SK-N-SH treated with all-trans-retinoic acid at 6 μM for 48 hours (cell line): ENCODE results near the gene GNG11.

ENCODE experiments used
- ATAC-seq: fragments of 200-7000 bp; cut with Tn5 transposase; 3 replicates; pipeline ENCODE4 v1.9.1; 2020; ENCODE audit warnings: mild to moderate bottlenecking, moderate library complexity
- ARNTL ChIP-seq: fragments of 450-650 bp; formaldehyde crosslinking; IDR thresholded peaks from 2 replicates; pipeline ENCODE4 v1.5.0; 2020; ENCODE audit warnings: low read depth, mild to moderate bottlenecking, moderate library complexity, borderline replicate concordance
- BACH2 ChIP-seq: fragments of 250-450 bp; sonication (Bioruptor Pico); IDR thresholded peaks from 2 replicates; pipeline ENCODE4 v1.9.0; 2021; ENCODE audit warnings: mild to moderate bottlenecking, borderline replicate concordance
- CREB5 ChIP-seq: fragments of 250-450 bp; sonication (Bioruptor Pico); IDR thresholded peaks from 2 replicates; pipeline ENCODE4 v1.5.1; 2020; ENCODE audit warnings: low read depth, mild to moderate bottlenecking, moderate library complexity
- CSDC2 ChIP-seq: fragments of 250-450 bp; sonication (Bioruptor Pico); IDR thresholded peaks from 2 replicates; pipeline ENCODE4 v1.5.0; 2020; ENCODE audit warnings: mild to moderate bottlenecking, moderate library complexity
- CSRNP3 ChIP-seq: fragments of 250-450 bp; sonication (Bioruptor Pico); IDR thresholded peaks from 2 replicates; pipeline ENCODE4 v1.5.1; 2021; ENCODE audit warnings: mild to moderate bottlenecking, moderate library complexity
- ESRRG ChIP-seq: fragments of 250-450 bp; sonication (Bioruptor Pico); IDR thresholded peaks from 2 replicates; pipeline ENCODE4 v1.6.1; 2021; ENCODE audit warnings: mild to moderate bottlenecking
- GLIS3 ChIP-seq: fragments of 250-450 bp; sonication (Bioruptor Pico); IDR thresholded peaks from 2 replicates; pipeline ENCODE4 v1.5.0; 2020; ENCODE audit warnings: mild to moderate bottlenecking, moderate library complexity
- ISL1 ChIP-seq: fragments of 250-450 bp; sonication (Bioruptor Pico); IDR thresholded peaks from 2 replicates; pipeline ENCODE4 v2.1.2; 2022; ENCODE audit warnings: mild to moderate bottlenecking, moderate library complexity
- OSR1 ChIP-seq: fragments of 250-450 bp; sonication (Bioruptor Pico); IDR thresholded peaks from 2 replicates; pipeline ENCODE4 v1.8.0; 2022; ENCODE audit warnings: moderate library complexity, mild to moderate bottlenecking, inconsistent platforms
- PATZ1 ChIP-seq: fragments of 250-450 bp; sonication (Bioruptor Pico); IDR thresholded peaks from 2 replicates; pipeline ENCODE4 v1.8.0; 2020; ENCODE audit warnings: mild to moderate bottlenecking, moderate library complexity, borderline replicate concordance
- PPARA ChIP-seq: fragments of 250-450 bp; sonication (Bioruptor Pico); IDR thresholded peaks from 2 replicates; pipeline ENCODE4 v1.5.0; 2020; ENCODE audit warnings: mild to moderate bottlenecking, borderline replicate concordance
- RARB ChIP-seq: fragments of 250-450 bp; sonication (Bioruptor Pico); IDR thresholded peaks from 2 replicates; pipeline ENCODE4 v1.8.0; 2021; ENCODE audit warnings: mild to moderate bottlenecking, moderate library complexity
- SNAI2 ChIP-seq: fragments of 250-450 bp; sonication (Bioruptor Pico); IDR thresholded peaks from 2 replicates; pipeline ENCODE4 v1.5.0; 2020; ENCODE audit warnings: mild to moderate bottlenecking, moderate library complexity
- TCF4 ChIP-seq: fragments of 250-450 bp; sonication (Bioruptor Pico); IDR thresholded peaks from 2 replicates; pipeline ENCODE4 v1.8.0; 2021; ENCODE audit warnings: mild to moderate bottlenecking, moderate library complexity, borderline replicate concordance
- TOX ChIP-seq: fragments of 250-450 bp; sonication (Bioruptor Pico); IDR thresholded peaks from 2 replicates; pipeline ENCODE4 v1.8.0; 2021; ENCODE audit warnings: mild to moderate bottlenecking, moderate library complexity, borderline replicate concordance
- TSHZ2 ChIP-seq: fragments of 250-450 bp; sonication (Bioruptor Pico); IDR thresholded peaks from 2 replicates; pipeline ENCODE4 v1.5.0; 2020; ENCODE audit warnings: mild to moderate bottlenecking, moderate library complexity
- ZC3H10 ChIP-seq: fragments of 250-450 bp; sonication (Bioruptor Pico); IDR thresholded peaks from 2 replicates; pipeline ENCODE4 v1.5.1; 2021; ENCODE audit warnings: mild to moderate bottlenecking, moderate library complexity
- ZFP3 ChIP-seq: fragments of 250-450 bp; sonication (Bioruptor Pico); IDR thresholded peaks from 2 replicates; pipeline ENCODE4 v1.5.0; 2020; ENCODE audit warnings: mild to moderate bottlenecking, moderate library complexity
- ZFP30 ChIP-seq: fragments of 450-650 bp; formaldehyde crosslinking; IDR thresholded peaks from 2 replicates; pipeline ENCODE4 v1.5.0; 2022; ENCODE audit warnings: mild to moderate bottlenecking, moderate library complexity
- ZNF565 ChIP-seq: fragments of 450-650 bp; formaldehyde crosslinking; conservative IDR thresholded peaks from 2 replicates; pipeline ENCODE4 v1.5.0; 2020; ENCODE audit warnings: low read depth, mild to moderate bottlenecking, moderate library complexity
- ZNF70 ChIP-seq: fragments of 450-650 bp; formaldehyde crosslinking; IDR thresholded peaks from 2 replicates; pipeline ENCODE4 v1.5.0; 2020; ENCODE audit warnings: mild to moderate bottlenecking, moderate library complexity
- ZNF8 ChIP-seq: fragments of 450-650 bp; formaldehyde crosslinking; IDR thresholded peaks from 2 replicates; pipeline ENCODE4 v1.5.0; 2020; ENCODE audit warnings: mild to moderate bottlenecking, moderate library complexity

The GNG11 gene

GRCh38 chr7:93923942-93924341 lies 2.4 kb downstream of the GNG11 start:
- no peak for TF ChIP-seq ZC3H10 (CRISPR knock-in tag)
- no peak for TF ChIP-seq BACH2 (CRISPR knock-in tag)
- no peak for TF ChIP-seq ISL1
- TF ChIP-seq TCF4: no peak
- TF ChIP-seq PATZ1: no peak
- no peak for TF ChIP-seq TSHZ2
- TF ChIP-seq ZFP30 (CRISPR knock-in tag): no peak
- no peak for TF ChIP-seq ZNF565 (CRISPR knock-in tag)
- TF ChIP-seq TOX: no peak
- no peak for TF ChIP-seq ESRRG (CRISPR knock-in tag)
- TF ChIP-seq SNAI2 (CRISPR knock-in tag): no peak
- no peak for TF ChIP-seq CSDC2 (CRISPR knock-in tag)
- TF ChIP-seq ZNF70 (CRISPR knock-in tag): no peak
- no peak for TF ChIP-seq ZNF8
- TF ChIP-seq GLIS3 (CRISPR knock-in tag): no peak
- no peak for TF ChIP-seq OSR1
- TF ChIP-seq CSRNP3 (CRISPR knock-in tag): no peak
- ATAC-seq: no peak

GRCh38 chr7:93926800-93927199 lies 5.3 kb downstream of the GNG11 start:
- TF ChIP-seq ZFP3 (no peak), TOX (no peak), CSDC2 (CRISPR knock-in tag) (no peak), CREB5 (no peak), TCF4 (no peak), PATZ1 (no peak), PPARA (CRISPR knock-in tag) (no peak), BACH2 (CRISPR knock-in tag) (no peak), ZFP30 (CRISPR knock-in tag) (no peak), ZC3H10 (CRISPR knock-in tag) (no peak), OSR1 (no peak), ISL1 (no peak), ZNF565 (CRISPR knock-in tag) (no peak), SNAI2 (CRISPR knock-in tag) (no peak), CSRNP3 (CRISPR knock-in tag) (no peak), ARNTL (CRISPR knock-in tag) (no peak), RARB (CRISPR knock-in tag) (no peak)
- no peak for ATAC-seq
